Activated naive CD4-positive, alpha-beta T cell treated with anti-CD3 and anti-CD28 coated beads, Interleukin-2, amount 50 U/mL, for 16 hours (primary cell): ENCODE data around the gene EPHB1.

Experiments
- DNase-seq: peaks from one replicate; pipeline ENCODE4 v3.0.0-alpha.2; 2020

The EPHB1 gene

GRCh38 chr3:134810052-134810435, 15.0 kb downstream of the EPHB1 start:
- DNase-seq: no peak

- DNase-seq: no peak
These were observed 15.8 kb downstream of the EPHB1 start for GRCh38 chr3:134810850-134811249.

DNA sequence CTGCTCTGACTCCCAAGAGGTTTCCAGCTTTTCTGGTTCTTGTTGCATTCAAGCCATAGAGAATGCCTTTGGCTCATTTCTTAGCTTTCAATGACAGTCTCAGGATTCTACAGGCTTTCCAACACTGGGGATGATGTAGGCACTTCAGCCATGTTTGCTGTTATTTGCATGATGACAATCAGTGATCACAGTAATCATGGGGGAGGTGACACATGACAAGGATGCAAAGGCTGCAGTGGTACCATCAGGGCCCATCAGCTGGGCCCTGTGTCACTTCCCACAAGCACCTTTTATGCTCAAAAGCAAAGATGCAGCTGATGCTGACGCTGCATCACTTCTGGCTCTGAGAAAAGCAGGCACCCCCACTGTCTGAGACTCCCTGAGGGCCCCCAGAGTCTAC, 18.6 kb downstream of the EPHB1 start:
- no peak for DNase-seq

- DNase-seq: no peak
These were observed 20.5 kb downstream of the EPHB1 start for GRCh38 chr3:134815519-134815918.

DNA sequence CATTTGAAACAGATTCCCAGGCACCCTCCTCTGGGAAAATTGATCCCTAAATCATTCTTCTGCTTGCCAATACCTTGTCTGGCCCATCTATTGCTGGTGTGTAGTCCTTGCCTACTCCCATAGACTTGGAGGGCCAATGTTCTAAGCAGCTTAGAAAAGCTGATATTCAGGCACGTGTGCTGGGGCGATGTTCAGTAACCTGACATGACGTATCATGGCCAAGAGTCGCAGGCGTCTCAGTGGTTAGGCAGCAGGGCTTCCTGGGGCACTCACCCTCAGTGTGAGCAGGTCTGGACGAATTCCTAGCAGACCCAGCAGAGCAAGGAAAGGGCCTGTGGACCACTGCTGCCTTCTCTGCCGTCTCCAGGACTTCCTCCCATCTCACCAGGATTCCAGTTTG, 21.6 kb downstream of the EPHB1 start:
- no peak for DNase-seq

DNA sequence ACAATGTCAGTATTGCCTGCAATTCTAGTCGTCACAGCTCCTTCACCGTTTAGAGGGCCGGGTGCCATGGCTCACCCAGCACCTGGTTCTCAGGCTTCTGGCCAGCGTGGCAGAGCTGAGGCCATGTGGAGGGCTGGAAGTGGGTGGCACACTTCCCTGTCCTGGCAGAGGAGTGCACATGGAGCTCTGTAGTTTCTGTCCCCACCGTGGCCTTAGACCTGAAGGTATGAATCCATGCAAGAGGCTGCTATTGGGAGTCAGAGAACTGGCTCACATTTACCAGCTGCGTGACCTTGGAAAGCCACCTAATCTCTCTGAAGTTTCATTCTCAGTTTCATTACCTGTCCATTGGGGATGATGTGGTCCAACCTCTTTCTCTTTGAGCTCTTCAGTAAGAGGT, 22.2 kb downstream of the EPHB1 start:
- no peak for DNase-seq

- no peak for DNase-seq
These were observed 25.9 kb downstream of the EPHB1 start for GRCh38 chr3:134820994-134821393.

DNA sequence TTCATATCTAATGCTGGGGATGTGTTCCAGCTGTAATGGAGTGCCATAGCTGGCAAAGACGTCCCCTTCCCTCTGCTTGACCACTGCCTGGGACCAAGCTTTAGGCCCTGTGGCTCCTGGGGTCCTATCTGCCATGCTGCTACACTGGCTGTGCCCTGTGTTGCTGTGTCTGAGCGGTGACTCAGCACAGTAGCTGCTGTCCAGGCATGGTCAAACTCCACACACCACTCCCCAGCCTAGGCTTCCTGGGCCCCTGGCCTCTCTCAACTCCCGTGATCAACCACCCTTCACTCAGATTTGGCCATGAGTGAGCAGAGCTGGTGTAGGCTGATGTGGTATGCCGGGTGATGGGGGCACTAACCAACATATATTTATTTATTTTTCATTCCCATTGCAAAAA, 27.0 kb downstream of the EPHB1 start:
- no peak for DNase-seq

DNA sequence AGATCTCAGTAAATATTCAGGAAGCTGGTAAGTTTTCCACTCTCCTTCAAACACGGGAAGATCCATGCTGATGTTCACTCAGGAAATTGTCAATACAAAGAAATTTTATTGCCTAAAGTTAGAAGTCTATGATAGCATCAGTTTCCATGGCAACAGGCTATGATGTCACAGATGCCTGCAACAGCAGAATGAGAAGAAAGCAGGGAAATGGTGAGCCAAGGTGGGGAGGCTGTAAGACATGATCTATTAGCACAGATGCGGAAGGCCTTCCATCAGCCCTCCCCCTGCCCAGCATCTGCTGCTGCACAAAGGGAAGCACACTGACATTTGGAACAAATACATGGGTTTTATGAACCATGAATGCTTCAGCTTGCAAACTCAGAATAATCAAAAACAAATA, 28.6 kb downstream of the EPHB1 start:
- DNase-seq: no peak

GRCh38 chr3:134824791-134825190, 29.7 kb downstream of the EPHB1 start:
- no peak for DNase-seq

DNA sequence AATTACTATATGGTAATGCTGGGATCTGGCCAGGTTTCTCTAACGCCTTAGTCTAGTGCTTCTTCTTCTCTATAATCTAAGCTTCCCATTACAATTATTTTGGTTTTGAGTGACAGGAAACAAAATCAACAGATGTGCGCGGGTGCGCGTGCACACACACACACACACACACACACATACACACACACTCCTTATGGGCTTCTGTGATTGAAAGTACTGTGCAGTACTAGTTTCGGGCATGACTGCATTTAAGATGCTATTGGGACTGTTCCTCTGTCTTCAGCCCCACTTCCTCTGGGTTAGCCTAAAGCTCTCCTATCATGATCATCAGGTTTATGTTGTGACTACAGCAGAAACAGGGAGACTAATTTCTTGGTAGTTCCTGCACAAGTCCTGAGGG, 32.2 kb downstream of the EPHB1 start:
- no peak for DNase-seq

DNA sequence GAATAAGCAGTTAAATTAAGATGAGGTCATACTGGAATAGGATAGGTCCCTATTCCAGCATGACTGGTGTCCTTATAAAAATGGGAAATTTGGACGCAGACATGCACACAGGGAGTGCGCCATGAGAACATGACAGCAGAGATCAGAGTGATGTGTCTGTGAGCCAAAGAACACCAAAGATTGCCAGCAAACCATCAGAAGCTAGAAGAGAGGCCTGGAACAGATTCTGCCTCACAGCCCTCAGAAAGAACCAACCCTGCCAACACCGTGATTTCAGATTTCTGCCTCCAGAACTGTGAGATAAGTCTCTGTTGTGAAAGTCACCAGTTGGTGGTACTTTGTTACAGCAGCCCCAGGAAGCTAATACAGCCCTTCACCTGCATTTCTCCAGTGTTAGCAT, 34.7 kb downstream of the EPHB1 start:
- DNase-seq: no peak

GRCh38 chr3:134832585-134832984, 37.5 kb downstream of the EPHB1 start:
- no peak for DNase-seq

DNA sequence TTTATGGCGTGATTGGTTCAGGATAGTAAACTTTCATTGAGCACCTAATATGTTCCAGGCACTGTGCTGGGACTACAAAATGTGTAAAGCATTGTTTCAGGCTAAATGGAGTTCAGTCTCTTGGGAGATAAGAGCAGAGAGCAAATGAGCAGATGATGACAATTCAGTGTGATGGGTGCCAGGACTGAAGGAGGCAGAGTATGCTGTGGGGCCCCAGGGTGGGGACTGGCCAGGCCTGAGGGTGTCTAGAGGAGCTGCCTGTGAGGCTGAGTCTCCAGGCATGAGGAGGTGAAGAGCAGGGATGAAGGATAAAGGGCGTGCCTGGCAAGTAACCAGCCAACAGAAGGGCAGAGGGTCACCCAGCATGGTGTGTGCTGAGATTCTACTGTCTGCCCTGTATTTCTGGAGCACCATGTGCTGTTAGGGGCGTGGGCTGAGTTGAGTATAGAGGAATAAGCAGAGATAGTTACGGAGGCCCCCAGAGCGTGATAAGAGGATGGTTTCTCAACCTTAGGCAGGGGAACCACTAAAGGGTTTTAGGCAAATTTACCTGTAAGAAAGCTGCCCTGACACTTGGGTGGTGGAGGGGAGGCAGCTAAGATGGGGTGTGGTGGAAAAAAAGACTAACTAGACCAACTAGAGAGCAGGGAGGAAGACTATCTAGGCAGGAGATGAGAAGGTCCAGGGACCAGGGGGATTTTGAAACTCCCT, 38.5 kb downstream of the EPHB1 start:
- DNase-seq: no peak

- no peak for DNase-seq
These were observed 41.9 kb downstream of the EPHB1 start for GRCh38 chr3:134836921-134837320.

- DNase-seq: no peak
These were observed 43.5 kb downstream of the EPHB1 start for GRCh38 chr3:134838599-134838998.

DNA sequence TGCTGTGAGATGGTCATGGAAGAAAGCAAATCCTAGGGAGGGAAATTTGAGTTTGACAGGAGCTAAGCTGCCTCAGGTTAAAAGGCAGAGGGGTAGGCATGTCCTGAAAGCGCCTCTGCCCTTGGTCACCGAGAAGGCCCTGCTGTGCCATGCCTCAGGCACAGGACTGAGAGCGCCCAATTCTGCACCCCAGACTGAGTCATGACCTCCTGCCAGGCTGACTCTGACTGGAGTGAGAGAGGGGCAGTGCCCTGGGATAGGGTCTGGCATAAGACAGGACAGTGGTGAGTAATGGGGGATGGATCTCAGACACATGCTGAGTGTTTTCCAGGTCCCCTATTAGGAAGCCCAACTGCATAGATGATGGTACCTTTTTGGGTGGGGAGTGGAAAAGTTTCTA, 44.4 kb downstream of the EPHB1 start:
- no peak for DNase-seq

GRCh38 chr3:134839990-134840389, 44.9 kb downstream of the EPHB1 start:
- no peak for DNase-seq

DNA sequence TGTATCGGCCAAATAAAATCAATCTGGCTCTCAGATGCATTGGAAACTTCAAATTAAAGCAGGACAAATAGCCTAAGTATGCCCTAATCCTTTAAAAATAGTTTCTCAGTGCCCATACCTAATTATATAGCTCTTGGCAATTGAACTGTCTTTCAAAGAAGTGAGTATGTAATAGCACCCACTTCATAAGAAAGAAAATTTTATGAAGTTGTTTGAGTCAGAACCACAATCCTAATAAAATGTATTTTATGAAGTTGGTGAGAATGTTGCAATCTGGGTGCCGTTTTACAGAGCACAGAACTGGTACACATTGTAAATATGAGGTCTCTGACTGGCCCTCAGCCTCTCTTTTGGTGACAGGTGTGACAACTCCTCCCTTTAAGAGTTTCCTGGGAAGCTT, 45.4 kb downstream of the EPHB1 start:
- no peak for DNase-seq

- no peak for DNase-seq
These were observed 51.0 kb downstream of the EPHB1 start for GRCh38 chr3:134846084-134846483.

GRCh38 chr3:134846911-134847317, 51.9 kb downstream of the EPHB1 start:
- DNase-seq: no peak

DNA sequence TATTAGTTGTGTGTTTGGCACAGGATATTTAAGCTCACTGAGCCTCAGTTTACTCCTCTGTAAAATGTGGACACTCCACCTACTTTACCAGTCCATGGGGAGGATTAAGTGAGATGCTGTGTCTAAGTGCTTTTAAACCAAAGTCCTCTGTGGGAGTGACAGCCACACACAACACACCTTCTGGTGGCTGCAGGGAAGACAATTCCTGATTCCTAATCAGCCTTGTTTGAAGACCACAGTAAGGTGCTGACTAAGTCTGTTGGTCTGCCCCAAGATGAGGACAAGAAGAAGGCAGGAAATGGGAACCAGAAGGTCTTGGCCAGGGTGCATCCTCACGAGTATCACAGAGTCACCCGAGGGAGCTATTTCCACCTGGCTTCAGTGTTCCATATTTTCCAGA, 52.3 kb downstream of the EPHB1 start:
- no peak for DNase-seq

DNA sequence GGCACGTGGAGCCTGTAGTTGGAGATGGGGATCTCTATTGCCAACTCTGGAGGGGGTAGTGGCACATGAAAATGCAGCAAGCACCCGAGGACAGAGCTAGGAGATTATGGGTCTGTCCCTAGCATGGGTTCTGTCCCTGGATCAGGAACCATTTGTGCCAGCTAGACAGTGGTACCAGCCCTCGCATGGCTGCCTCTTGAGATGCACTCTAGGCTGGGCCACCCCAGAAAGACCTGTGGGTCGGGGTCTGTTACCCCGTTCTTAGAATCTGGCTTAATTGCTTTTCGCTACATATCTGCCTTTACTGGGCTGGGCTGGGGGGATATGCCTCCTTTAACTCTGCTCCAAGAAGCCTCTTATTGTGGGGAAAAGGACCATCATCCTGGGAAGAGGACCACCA, 54.5 kb downstream of the EPHB1 start:
- no peak for DNase-seq

DNA sequence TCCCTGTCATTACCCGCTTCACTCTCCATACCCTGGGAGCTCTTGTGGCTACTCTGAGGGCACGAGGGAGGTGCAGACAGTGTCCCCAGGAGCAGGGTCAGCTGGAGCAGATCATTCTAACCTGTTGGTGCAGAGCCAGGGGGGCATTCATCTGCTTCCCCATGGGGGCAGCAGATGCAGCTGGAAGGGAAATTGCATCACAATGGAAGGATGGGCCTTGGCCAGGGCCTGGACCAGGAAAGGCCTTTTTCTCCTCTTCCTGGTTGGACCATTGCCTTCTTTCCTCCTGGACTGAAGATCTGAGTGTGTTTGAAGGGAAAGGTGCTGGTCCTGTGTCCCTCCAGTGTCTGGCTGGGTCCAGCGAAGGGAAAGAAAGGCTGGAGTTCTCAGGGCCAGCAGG, 55.7 kb downstream of the EPHB1 start:
- DNase-seq: no peak

GRCh38 chr3:134852132-134852531, 57.1 kb downstream of the EPHB1 start:
- DNase-seq: no peak

GRCh38 chr3:134852893-134853351, 57.9 kb downstream of the EPHB1 start:
- no peak for DNase-seq
